ENCODE measurements around the gene MAP4K3.
"Not testable (repeated sequence)": the region's sequence is repeated elsewhere in the genome, so short reads cannot be mapped to it uniquely, and the experiment has no call there.

The MAP4K3 gene

GRCh38 chr2:39335930-39336329 is 101.2 kb downstream of the MAP4K3 start:
- no peak overlapping the region for H3K4me3 ChIP-seq (ENCODE audit: low read depth, low read length)
- TF ChIP-seq CTCF (IDR thresholded peaks at IDR 0.05; ENCODE audit: control insufficient read depth, extremely low read depth, insufficient read depth), result no peak
- no peak for DNase-seq (ENCODE audit: low read depth)

- H3K4me3 ChIP-seq (ENCODE audit: low read depth, low read length), result no peak overlapping the region
- no peak for TF ChIP-seq CTCF (IDR thresholded peaks at IDR 0.05; ENCODE audit: control insufficient read depth, extremely low read depth, insufficient read depth)
- no peak for DNase-seq (ENCODE audit: low read depth)
Observed at GRCh38 chr2:39334978-39335377, 102.1 kb downstream of the MAP4K3 start.

GRCh38 chr2:39334529-39334928 is 102.6 kb downstream of the MAP4K3 start:
- DNase-seq (ENCODE audit: low read depth), result no peak
- H3K4me3 ChIP-seq (ENCODE audit: low read depth, low read length), result no peak overlapping the region
- TF ChIP-seq CTCF (IDR thresholded peaks at IDR 0.05; ENCODE audit: control insufficient read depth, extremely low read depth, insufficient read depth), result no peak

GRCh38 chr2:39326644-39327043 is 110.4 kb downstream of the MAP4K3 start:
- no peak for DNase-seq (ENCODE audit: low read depth)
- no peak for TF ChIP-seq CTCF (IDR thresholded peaks at IDR 0.05; ENCODE audit: control insufficient read depth, extremely low read depth, insufficient read depth)
- no peak overlapping the region for H3K4me3 ChIP-seq (ENCODE audit: low read depth, low read length)

- no peak for TF ChIP-seq CTCF (IDR thresholded peaks at IDR 0.05; ENCODE audit: control insufficient read depth, extremely low read depth, insufficient read depth)
- no peak for DNase-seq (ENCODE audit: low read depth)
- H3K4me3 ChIP-seq (ENCODE audit: low read depth, low read length), result no peak overlapping the region
Observed at GRCh38 chr2:39325966-39326365, 111.1 kb downstream of the MAP4K3 start.

GRCh38 chr2:39321056-39322035 is 115.7 kb downstream of the MAP4K3 start:
- not testable (repeated sequence) for DNase-seq (ENCODE audit: low read depth); H3K4me3 ChIP-seq (ENCODE audit: low read depth, low read length)

- no peak for TF ChIP-seq CTCF (IDR thresholded peaks at IDR 0.05; ENCODE audit: control insufficient read depth, extremely low read depth, insufficient read depth)
- DNase-seq (ENCODE audit: low read depth), result no peak
- H3K4me3 ChIP-seq (ENCODE audit: low read depth, low read length), result no peak overlapping the region
Observed at GRCh38 chr2:39320162-39320561, 116.9 kb downstream of the MAP4K3 start.

Measured in LNCaP clone FGC (cell line).